Endothelial cell of umbilical vein (primary cell): ENCODE results near the gene GRIK1. TPM values are rescaled to one million over a fixed set of nuclear protein-coding genes. Genes with fewer than 3 reads are reported as not detected.

Source experiments
- BruUV-seq: library from RNA; stranded (reverse); fragments of 400-500 nt; replicated peaks from 2 replicates; lab custom pipeline; 2021; lab: Mats Ljungman, UMichigan
- CTCF ChIA-PET: fragments of 300-600, 350-600 bp; sonication (Branson Sonifier 250); formaldehyde crosslinking; loops from one replicate; lab custom pipeline; 2021; ENCODE audit warnings: antibody characterized with exemption, inconsistent platforms; lab: Charles Lee
- POLR2A ChIA-PET: fragments of 300-600, 350-600 bp; sonication (Branson Sonifier 250); formaldehyde crosslinking; loops from one replicate; lab custom pipeline; 2021; ENCODE audit warnings: antibody characterized with exemption, inconsistent platforms; lab: Charles Lee
- DNase-seq: peaks from one replicate; pipeline ENCODE4 v3.0.0-alpha.2; 2011; ENCODE audit warnings: low read depth, low spot score
- FAIRE-seq: peaks from 2 replicates; lab custom pipeline; 2011; peaks lifted over from hg19 to GRCh38; lab: Jason Lieb, UNC
- H2AFZ ChIP-seq: 2 replicates; pipeline ENCODE4 v1.6.0; 2012; ENCODE audit warnings: low read depth, low read length, control low read depth, inconsistent platforms
- H3K27ac ChIP-seq: 2 replicates; pipeline ENCODE4 v1.5.1; 2011; ENCODE audit warnings: low read depth, mild to moderate bottlenecking, control low read depth, low read length, moderate library complexity; ENCODE audit not compliant: insufficient read depth
- H3K27me3 ChIP-seq, 2 experiments: 2 replicates each; pipeline versions ENCODE4 v1.6.0 to v1.6.1; 2011; ENCODE audit warnings: low read length in 2 of 2, mixed read lengths in 1 of 2; ENCODE audit not compliant: control insufficient read depth in 2 of 2, insufficient read depth in 2 of 2
- H3K36me3 ChIP-seq, 2 experiments: 2 replicates in 1 of 2; 3 replicates in 1 of 2; pipeline ENCODE4 v1.5.1; 2011; ENCODE audit warnings: low read length in 2 of 2, mild to moderate bottlenecking in 1 of 2, moderate library complexity in 1 of 2; ENCODE audit not compliant: control insufficient read depth in 2 of 2, insufficient read depth in 2 of 2; ENCODE audit errors: extremely low read depth in 1 of 2
- H3K4me1 ChIP-seq: 3 replicates; pipeline ENCODE4 v1.5.1; 2011; ENCODE audit warnings: mild to moderate bottlenecking, low read length; ENCODE audit not compliant: control insufficient read depth, insufficient read depth; ENCODE audit errors: extremely low read depth
- H3K4me2 ChIP-seq: 2 replicates; pipeline ENCODE4 v1.6.1; 2011; ENCODE audit warnings: low read length, control low read depth, mixed read lengths; ENCODE audit not compliant: insufficient read depth
- H3K4me3 ChIP-seq, 3 experiments: fragments of 200-600 bp in 1 of 3; sonication (generic), shearing (Covaris generic) in 1 of 3; replicated peaks in 1 of 3; 2 replicates each; pipeline ENCODE4 v1.5.1; 2011 to 2016; ENCODE audit warnings: control low read depth in 3 of 3, low read length in 3 of 3, mild to moderate bottlenecking in 2 of 3, inconsistent platforms in 1 of 3, low read depth in 1 of 3, moderate library complexity in 1 of 3; ENCODE audit not compliant: insufficient read depth in 1 of 3
- H3K79me2 ChIP-seq: 2 replicates; pipeline ENCODE4 v1.6.0; 2012; ENCODE audit warnings: low read length, inconsistent platforms; ENCODE audit not compliant: control insufficient read depth, insufficient read depth
- H3K9ac ChIP-seq: replicated peaks from 2 replicates; pipeline ENCODE3; 2011; ENCODE audit warnings: low read length, control low read depth; ENCODE audit not compliant: insufficient read depth; ENCODE audit errors: extremely low read depth
- H3K9me1 ChIP-seq: replicated peaks from 3 replicates; pipeline ENCODE4 v1.6.0; 2011; ENCODE audit warnings: mild to moderate bottlenecking, low read length; ENCODE audit not compliant: control insufficient read depth, insufficient read depth; ENCODE audit errors: extremely low read depth
- H3K9me3 ChIP-seq: replicated peaks from 2 replicates; pipeline ENCODE4 v1.5.1; 2012; ENCODE audit warnings: low read length, inconsistent platforms; ENCODE audit not compliant: control insufficient read depth, insufficient read depth
- H4K20me1 ChIP-seq: replicated peaks from 2 replicates; pipeline ENCODE3; 2011; ENCODE audit warnings: mild to moderate bottlenecking, low read length; ENCODE audit not compliant: control insufficient read depth, insufficient read depth; ENCODE audit errors: extremely low read depth
- CTCF ChIP-seq, 2 donors: IDR thresholded peaks; 1 replicate in 1 of 2; 2 replicates in 1 of 2; pipeline ENCODE4 v1.5.1; 2011; ENCODE audit warnings: low read length in 2 of 2, mild to moderate bottlenecking in 2 of 2, moderate library complexity in 2 of 2, control low read depth in 1 of 2, inconsistent platforms in 1 of 2, low read depth in 1 of 2; ENCODE audit not compliant: insufficient read depth in 1 of 2; ENCODE audit errors: extremely low read depth in 1 of 2
- EZH2 ChIP-seq: IDR thresholded peaks from 2 replicates; pipeline ENCODE4 v1.6.1; 2012; ENCODE audit warnings: borderline replicate concordance, low read depth, mild to moderate bottlenecking, moderate library complexity, low read length, inconsistent platforms; ENCODE audit not compliant: severe bottlenecking
- FOS ChIP-seq: IDR thresholded peaks from 2 replicates; pipeline ENCODE4 v1.6.1; 2011; ENCODE audit warnings: mild to moderate bottlenecking, low read length, moderate library complexity, borderline replicate concordance; ENCODE audit not compliant: insufficient read depth
- GATA2 ChIP-seq: IDR thresholded peaks from 2 replicates; pipeline ENCODE4 v1.7.0; 2011; ENCODE audit warnings: low read depth, mild to moderate bottlenecking, moderate library complexity, mixed read lengths, low read length; ENCODE audit not compliant: insufficient read length, insufficient read depth
- JUN ChIP-seq: IDR thresholded peaks from 2 replicates; pipeline ENCODE4 v1.6.1; 2011; ENCODE audit warnings: borderline replicate concordance, low read depth; ENCODE audit not compliant: insufficient read length, insufficient read depth
- MYC ChIP-seq: IDR thresholded peaks from one replicate; pipeline ENCODE4 v1.6.1; 2011; ENCODE audit warnings: mild to moderate bottlenecking, low read depth, low read length
- POLR2A ChIP-seq: IDR thresholded peaks from 2 replicates; pipeline ENCODE4 v1.6.1; 2012; ENCODE audit warnings: low read depth, mild to moderate bottlenecking, control low read depth, low read length
- POLR2AphosphoS5 ChIP-seq: IDR thresholded peaks from 2 replicates; pipeline ENCODE4 v1.6.1; 2012; ENCODE audit warnings: low read depth, mild to moderate bottlenecking, control low read depth, low read length, moderate library complexity; ENCODE audit not compliant: insufficient read depth
- dilution Hi-C: fragments of 300-500 bp; cut with MboI; formaldehyde crosslinking; loops from one replicate; pipeline ENCODE4 v1.15.0; 2019; ENCODE audit warnings: low sequenced_read_pairs; ENCODE audit not compliant: extremely low pct_ligation_motif_present
- intact Hi-C: fragments of 100-400 bp; cut with micrococcal nuclease; formaldehyde crosslinking; loops from one replicate; pipeline ENCODE4 v1.10.0; 2022
- polyA plus RNA-seq, 4 experiments: library from polyadenylated mRNA; depleted of rRNA in 3 of 4; stranded (reverse) in 3 of 4; unstranded in 1 of 4; fragments of >200 nt; gene quantifications; 2 replicates each; pipeline versions ENCODE4 v1.2.1 to v1.2.3, GENCODE V29; 2011 to 2012; ENCODE audit warnings: missing spikeins in 1 of 4
- total RNA-seq: library from RNA; stranded (reverse); gene quantifications from 2 replicates; pipeline ENCODE4 v1.2.3, GENCODE V29; 2021
- TF ChIP-seq, protein P1 (sequence below): IDR thresholded peaks from 2 replicates; pipeline ENCODE4 v1.6.1; 2011; ENCODE audit not compliant: insufficient read depth, insufficient read length

Gene GRIK1
- total and polyA plus RNA-seq, 2 donors (not counting 3 experiments of a cell fraction or from before 2014, with no cell fraction given) = not detected

- POLR2A ChIA-PET = no interaction called here
- Histone ChIP-seq H2AFZ (no peak overlapping the region), H3K4me1 (no peaks in the 10 kb centered on the region), H3K27ac (no peak overlapping the region), H3K9me1 (no peaks in the 10 kb centered on the region), H3K4me3 (no peak overlapping the region), H3K4me2 (no peak overlapping the region), H3K27me3 (no peaks in the 10 kb centered on the region), H3K9ac (no peak overlapping the region), H3K9me3 (no peaks in the 10 kb centered on the region), H3K36me3 (no peaks in the 10 kb centered on the region), H3K79me2 (no peaks in the 10 kb centered on the region), H4K20me1 (no peaks in the 10 kb centered on the region)
- FAIRE-seq = no peak
- CTCF ChIA-PET = interaction anchor here (1.0 kb wide), 1 partner anchor 21 kb away, joined by 3 read pairs; no protein-coding TSS in a partner anchor
- no peak for DNase-seq
- dilution Hi-C loops = no loop called here
- TF ChIP-seq JUN (no peak), GATA2 (no peak), POLR2AphosphoS5 (no peak)
- intact Hi-C loops = no loop called here
- no TSS peak for BruUV-seq
Measured at GRCh38 chr21:29888437-29888836, 51.4 kb downstream of the GRIK1 start.

DNA sequence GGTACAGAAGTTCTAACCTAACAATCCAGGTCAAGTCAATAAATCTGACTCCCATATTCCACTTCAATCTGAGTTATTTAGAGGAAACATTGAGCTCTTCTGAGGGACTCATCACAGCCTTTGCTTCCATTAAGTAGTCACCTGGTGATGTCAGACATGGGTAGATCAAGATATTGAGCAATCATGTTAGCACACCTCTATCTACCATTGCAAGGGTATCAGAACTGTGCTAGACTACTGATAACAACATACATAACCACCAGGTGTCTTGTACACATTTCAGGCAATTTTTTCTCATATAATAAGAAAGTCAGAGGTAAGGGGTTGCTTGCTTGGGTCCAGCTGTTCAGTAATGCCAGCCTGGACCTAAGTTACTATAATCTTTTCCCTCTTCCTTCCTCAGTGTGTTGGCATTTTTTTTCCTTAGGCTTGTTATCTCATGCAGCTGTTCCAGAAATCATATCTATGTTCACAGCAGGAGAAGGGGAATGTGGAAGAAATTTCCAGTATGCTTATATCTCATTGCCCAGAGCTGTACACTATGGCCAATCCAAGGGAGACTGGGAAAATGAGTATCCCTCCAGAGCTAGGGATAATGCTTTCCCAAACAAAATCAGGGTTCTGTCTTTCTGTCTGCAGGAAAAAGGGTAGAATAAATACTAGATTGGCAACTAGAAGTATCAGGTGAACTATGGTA lies 52.3 kb downstream of the GRIK1 start:
- H3K36me3 ChIP-seq = no peaks in the 10 kb centered on the region
- H3K4me3 ChIP-seq = no peak overlapping the region
- no peaks in the 10 kb centered on the region for H4K20me1 ChIP-seq
- H3K9ac ChIP-seq = no peak overlapping the region
- H2AFZ ChIP-seq = no peak overlapping the region
- intact Hi-C loops (no loop called here), dilution Hi-C loops (no loop called here)
- H3K9me1 ChIP-seq = no peaks in the 10 kb centered on the region
- no peak overlapping the region for H3K27ac ChIP-seq
- H3K4me2 ChIP-seq = no peak overlapping the region
- H3K9me3 ChIP-seq = no peaks in the 10 kb centered on the region
- ChIA-PET CTCF (no interaction called here), POLR2A (no interaction called here)
- H3K79me2 ChIP-seq = no peaks in the 10 kb centered on the region
- BruUV-seq = no TSS peak
- no peaks in the 10 kb centered on the region for H3K27me3 ChIP-seq
- FAIRE-seq (no peak), DNase-seq (no peak)
- TF ChIP-seq GATA2 (no peak), JUN (no peak), POLR2A (no peak), CTCF (IDR thresholded peaks at IDR 0.05; ENCODE audit: extremely low read depth in 1 of 2, insufficient read depth in 1 of 2, low read depth in 1 of 2, low read length in 2 of 2) (no peak), FOS (no peak), MYC (no peak), POLR2AphosphoS5 (no peak), EZH2 (no peak)
- TF ChIP-seq, protein P1, sequence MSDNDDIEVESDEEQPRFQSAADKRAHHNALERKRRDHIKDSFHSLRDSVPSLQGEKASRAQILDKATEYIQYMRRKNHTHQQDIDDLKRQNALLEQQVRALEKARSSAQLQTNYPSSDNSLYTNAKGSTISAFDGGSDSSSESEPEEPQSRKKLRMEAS = no peak
- H3K4me1 ChIP-seq = no peaks in the 10 kb centered on the region
